Stomach smooth muscle (tissue), 2 donors: ENCODE results near the gene XPO1.
A peak's percentile ranks its signal among the peaks of the same experiment; 100 is the strongest.
"Not testable (repeated sequence)": the region's sequence is repeated elsewhere in the genome, so short reads cannot be mapped to it uniquely, and the experiment has no call there.

Source experiments
- H3K27ac ChIP-seq: one replicate; pipeline ENCODE4 v1.7.0; 2013; ENCODE audit warnings: mild to moderate bottlenecking, low read length, inconsistent platforms
- H3K27me3 ChIP-seq, 2 donors: one replicate each; pipeline ENCODE4 v1.7.0; 2013; ENCODE audit warnings: low read length in 2 of 2; ENCODE audit not compliant: insufficient read depth in 2 of 2, control insufficient read depth in 1 of 2
- H3K36me3 ChIP-seq, 2 donors: one replicate each; pipeline ENCODE4 v1.7.0; 2013; ENCODE audit warnings: low read length in 2 of 2; ENCODE audit not compliant: control insufficient read depth in 2 of 2, insufficient read depth in 2 of 2
- H3K4me1 ChIP-seq: one replicate; pipeline ENCODE4 v1.7.0; 2013; ENCODE audit warnings: low read length; ENCODE audit not compliant: control insufficient read depth, insufficient read depth
- H3K4me3 ChIP-seq, 2 donors: one replicate each; pipeline ENCODE4 v1.7.0; 2013; ENCODE audit warnings: low read length in 2 of 2
- H3K9ac ChIP-seq, 2 donors: one replicate each; pipeline ENCODE4 v1.7.0; 2013; ENCODE audit warnings: low read length in 2 of 2, mild to moderate bottlenecking in 1 of 2
- H3K9me3 ChIP-seq, 2 donors: one replicate each; pipeline ENCODE4 v1.7.0; 2013; ENCODE audit warnings: low read length in 2 of 2; ENCODE audit not compliant: control insufficient read depth in 2 of 2
- donor health status: healthy.
- donor health status: Pancreatic carcinoma.

XPO1 gene, protein sequence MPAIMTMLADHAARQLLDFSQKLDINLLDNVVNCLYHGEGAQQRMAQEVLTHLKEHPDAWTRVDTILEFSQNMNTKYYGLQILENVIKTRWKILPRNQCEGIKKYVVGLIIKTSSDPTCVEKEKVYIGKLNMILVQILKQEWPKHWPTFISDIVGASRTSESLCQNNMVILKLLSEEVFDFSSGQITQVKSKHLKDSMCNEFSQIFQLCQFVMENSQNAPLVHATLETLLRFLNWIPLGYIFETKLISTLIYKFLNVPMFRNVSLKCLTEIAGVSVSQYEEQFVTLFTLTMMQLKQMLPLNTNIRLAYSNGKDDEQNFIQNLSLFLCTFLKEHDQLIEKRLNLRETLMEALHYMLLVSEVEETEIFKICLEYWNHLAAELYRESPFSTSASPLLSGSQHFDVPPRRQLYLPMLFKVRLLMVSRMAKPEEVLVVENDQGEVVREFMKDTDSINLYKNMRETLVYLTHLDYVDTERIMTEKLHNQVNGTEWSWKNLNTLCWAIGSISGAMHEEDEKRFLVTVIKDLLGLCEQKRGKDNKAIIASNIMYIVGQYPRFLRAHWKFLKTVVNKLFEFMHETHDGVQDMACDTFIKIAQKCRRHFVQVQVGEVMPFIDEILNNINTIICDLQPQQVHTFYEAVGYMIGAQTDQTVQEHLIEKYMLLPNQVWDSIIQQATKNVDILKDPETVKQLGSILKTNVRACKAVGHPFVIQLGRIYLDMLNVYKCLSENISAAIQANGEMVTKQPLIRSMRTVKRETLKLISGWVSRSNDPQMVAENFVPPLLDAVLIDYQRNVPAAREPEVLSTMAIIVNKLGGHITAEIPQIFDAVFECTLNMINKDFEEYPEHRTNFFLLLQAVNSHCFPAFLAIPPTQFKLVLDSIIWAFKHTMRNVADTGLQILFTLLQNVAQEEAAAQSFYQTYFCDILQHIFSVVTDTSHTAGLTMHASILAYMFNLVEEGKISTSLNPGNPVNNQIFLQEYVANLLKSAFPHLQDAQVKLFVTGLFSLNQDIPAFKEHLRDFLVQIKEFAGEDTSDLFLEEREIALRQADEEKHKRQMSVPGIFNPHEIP (N-terminal part only)

DNA sequence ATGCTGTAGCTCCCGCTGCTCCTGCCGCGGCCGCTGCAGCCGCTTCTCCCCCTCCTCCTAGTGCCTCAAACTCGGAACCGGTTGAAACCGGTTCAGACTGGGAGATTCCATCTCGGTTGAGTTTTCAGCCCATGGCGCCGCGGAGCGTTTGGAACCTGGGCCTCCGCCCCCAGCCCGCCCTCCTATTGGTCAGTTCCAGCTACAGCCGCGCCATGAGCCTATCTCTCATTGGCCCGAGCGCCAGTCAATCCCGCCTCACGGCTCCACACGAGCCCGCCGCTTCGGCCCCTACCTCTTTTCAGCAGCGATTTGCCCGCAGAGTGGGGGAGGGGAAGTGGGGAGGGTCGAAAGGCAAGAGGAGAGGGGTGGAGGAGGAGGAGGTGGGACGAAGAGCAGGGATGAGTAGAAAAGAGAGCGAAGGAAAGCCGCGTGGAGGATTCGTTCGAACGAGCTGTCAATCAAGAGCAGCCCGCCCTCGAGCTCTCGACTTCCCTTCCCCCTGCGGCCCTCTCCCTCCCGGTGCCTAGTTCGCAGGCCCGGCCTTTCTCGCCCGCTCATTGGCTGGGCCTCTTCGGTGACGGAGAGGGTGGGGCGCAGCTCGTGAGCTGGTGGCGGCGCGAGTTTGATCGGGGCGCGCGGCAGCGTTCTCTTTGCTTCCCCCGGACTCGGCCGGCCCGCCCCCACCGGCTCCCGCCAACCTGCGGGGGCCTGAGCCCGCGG is at the start of gene XPO1:
Gene XPO1, minus strand, starts transcription at position 157 of the 720 bp plus-strand sequence. CDS start 4,459 bp downstream, outside the sequence.
- peaks cover 11% of the 10 kb centered on the region for H3K4me1 ChIP-seq
- H3K36me3 ChIP-seq: no peaks in the 10 kb centered on the region
- peak within 1 kb of the TSS; percentile 89 to 95 for H3K9ac ChIP-seq
- no peaks in the 10 kb centered on the region for H3K27me3 ChIP-seq
- H3K9me3 ChIP-seq: no peaks in the 10 kb centered on the region
- H3K4me3 ChIP-seq: peak within 1 kb of the TSS; percentile 95 to 100
- H3K27ac ChIP-seq: peak within 1 kb of the TSS; percentile 97

GRCh38 chr2:61586928-61587327 is 48.8 kb upstream of the XPO1 start:
- not testable (repeated sequence) for H3K36me3 ChIP-seq, H3K9ac ChIP-seq, H3K4me3 ChIP-seq, H3K9me3 ChIP-seq, H3K4me1 ChIP-seq, H3K27ac ChIP-seq, H3K27me3 ChIP-seq

- Histone ChIP-seq H3K9me3 (no peaks in the 10 kb centered on the region), H3K36me3 (no peaks in the 10 kb centered on the region), H3K4me3 (no peak overlapping the region), H3K9ac (no peak overlapping the region), H3K4me1 (no peaks in the 10 kb centered on the region), H3K27me3 (no peaks in the 10 kb centered on the region), H3K27ac (no peak overlapping the region)
Observed at GRCh38 chr2:61585383-61585782, 47.2 kb upstream of the XPO1 start.

DNA sequence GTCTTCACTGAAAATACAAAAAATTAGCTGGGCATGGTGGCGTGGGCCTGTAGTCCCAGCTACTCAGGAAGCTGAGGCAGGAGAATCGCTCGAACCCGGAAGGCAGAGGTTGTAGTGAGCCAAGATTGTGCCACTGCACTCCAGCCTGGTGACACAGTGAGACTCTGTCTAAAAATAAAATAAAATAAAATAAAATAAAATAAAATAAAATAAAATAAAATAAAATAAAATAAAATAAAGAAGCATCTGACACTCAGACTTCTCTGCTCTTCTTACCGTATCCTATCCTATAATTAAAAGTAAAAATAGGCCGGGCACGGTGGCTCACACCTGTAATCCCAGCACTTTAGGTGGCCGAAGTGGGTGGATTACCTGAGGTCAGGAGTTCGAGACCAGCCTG is 46.2 kb upstream of the XPO1 start:
- not testable (repeated sequence) for H3K4me1 ChIP-seq, H3K27ac ChIP-seq, H3K9ac ChIP-seq, H3K9me3 ChIP-seq, H3K36me3 ChIP-seq, H3K4me3 ChIP-seq, H3K27me3 ChIP-seq

- Histone ChIP-seq H3K9ac (no peak overlapping the region), H3K9me3 (no peaks in the 10 kb centered on the region), H3K27me3 (no peaks in the 10 kb centered on the region), H3K27ac (no peak overlapping the region), H3K4me1 (no peaks in the 10 kb centered on the region), H3K4me3 (no peak overlapping the region), H3K36me3 (no peaks in the 10 kb centered on the region)
Observed at GRCh38 chr2:61582165-61582564, 44.0 kb upstream of the XPO1 start.

DNA sequence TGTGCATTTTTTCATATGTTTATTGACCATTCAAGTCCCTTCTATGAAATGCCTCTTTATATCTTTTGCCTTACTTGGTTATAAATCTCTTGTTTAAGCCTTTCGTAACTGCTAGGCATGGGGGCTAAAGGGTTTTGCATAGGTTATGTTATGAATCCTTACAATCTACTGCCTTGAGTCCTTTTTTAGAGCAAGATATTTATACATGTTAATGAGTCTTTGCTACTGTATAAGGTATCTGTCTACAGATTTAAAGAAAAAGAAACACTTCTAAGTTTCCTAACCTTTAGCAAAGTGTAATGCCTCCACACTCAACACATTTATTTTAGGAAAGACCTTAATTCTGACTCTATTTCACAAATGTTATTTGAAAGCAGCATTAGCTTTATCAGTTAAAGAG is 43.6 kb upstream of the XPO1 start:
- Histone ChIP-seq H3K4me3 (no peak overlapping the region), H3K36me3 (no peaks in the 10 kb centered on the region), H3K9me3 (no peaks in the 10 kb centered on the region), H3K27me3 (no peaks in the 10 kb centered on the region), H3K9ac (no peak overlapping the region), H3K4me1 (no peaks in the 10 kb centered on the region), H3K27ac (no peak overlapping the region)

- H3K4me1 ChIP-seq: no peaks in the 10 kb centered on the region
- H3K36me3 ChIP-seq: no peaks in the 10 kb centered on the region
- H3K4me3 ChIP-seq: no peak overlapping the region
- H3K9ac ChIP-seq: no peak overlapping the region
- H3K9me3 ChIP-seq: no peaks in the 10 kb centered on the region
- no peaks in the 10 kb centered on the region for H3K27me3 ChIP-seq
- no peak overlapping the region for H3K27ac ChIP-seq
Observed at GRCh38 chr2:61575447-61575859, 37.3 kb upstream of the XPO1 start.

DNA sequence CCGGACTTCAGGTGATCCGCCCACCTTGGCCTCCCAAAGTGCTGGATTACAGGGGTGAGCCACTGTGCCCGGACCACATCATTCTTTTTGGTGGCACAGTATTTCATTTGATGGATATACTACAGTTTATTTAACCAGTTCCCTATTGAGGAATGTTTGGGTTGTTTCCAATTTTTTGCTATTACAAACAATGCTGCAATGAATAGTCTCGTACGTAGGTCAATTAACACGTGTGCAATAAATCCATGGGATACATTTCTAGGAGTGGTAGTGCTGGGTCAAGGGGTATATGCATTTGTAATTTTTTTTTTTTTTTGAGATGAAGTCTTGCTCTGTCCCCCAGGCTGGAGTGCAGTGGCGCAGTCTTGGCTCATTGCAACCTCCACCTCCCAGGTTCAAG is 28.4 kb upstream of the XPO1 start:
- H3K27me3 ChIP-seq: no peaks in the 10 kb centered on the region
- no peak overlapping the region for H3K9ac ChIP-seq
- H3K4me3 ChIP-seq: no peak overlapping the region
- no peaks in the 10 kb centered on the region for H3K9me3 ChIP-seq
- no peaks in the 10 kb centered on the region for H3K4me1 ChIP-seq
- H3K36me3 ChIP-seq: no peaks in the 10 kb centered on the region
- H3K27ac ChIP-seq: no peak overlapping the region

DNA sequence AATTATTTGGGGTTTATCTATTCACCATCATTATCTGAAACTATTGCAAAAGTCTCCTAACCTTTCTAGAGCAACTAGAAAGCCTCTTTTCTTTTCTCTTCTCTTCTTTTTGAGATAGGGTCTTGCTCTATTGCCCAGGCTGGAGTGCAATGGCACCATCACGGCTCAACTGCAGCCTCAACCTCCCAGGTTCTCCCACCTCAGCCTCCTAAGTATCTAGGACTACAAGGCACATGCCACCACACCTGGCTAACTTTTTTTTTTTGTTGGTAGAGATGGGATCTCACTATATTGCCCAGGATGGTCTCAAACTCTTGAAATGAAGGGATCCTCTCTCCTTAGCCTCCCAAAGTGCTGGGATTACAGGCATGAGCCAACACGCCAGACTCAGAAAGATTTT is 24.5 kb upstream of the XPO1 start:
- no peaks in the 10 kb centered on the region for H3K9me3 ChIP-seq
- no peaks in the 10 kb centered on the region for H3K36me3 ChIP-seq
- H3K27ac ChIP-seq: no peak overlapping the region
- H3K27me3 ChIP-seq: no peaks in the 10 kb centered on the region
- no peak overlapping the region for H3K4me3 ChIP-seq
- H3K4me1 ChIP-seq: no peaks in the 10 kb centered on the region
- H3K9ac ChIP-seq: no peak overlapping the region

GRCh38 chr2:61558160-61558559 is 20.0 kb upstream of the XPO1 start:
- H3K27me3 ChIP-seq: no peaks in the 10 kb centered on the region
- H3K4me1 ChIP-seq: no peaks in the 10 kb centered on the region
- no peak overlapping the region for H3K4me3 ChIP-seq
- no peak overlapping the region for H3K9ac ChIP-seq
- H3K27ac ChIP-seq: no peak overlapping the region
- no peaks in the 10 kb centered on the region for H3K9me3 ChIP-seq
- H3K36me3 ChIP-seq: no peaks in the 10 kb centered on the region
